Thyroid gland (tissue), 4 donors: Measurements from ENCODE around the gene ARFGAP2. TPM values are rescaled to one million over a fixed set of nuclear protein-coding genes. Genes with fewer than 3 reads are reported as not detected.
"Not testable (repeated sequence)": the region's sequence is repeated elsewhere in the genome, so short reads cannot be mapped to it uniquely, and the experiment has no call there.

Experiments
- DNase-seq, 2 donors: peaks; one replicate each; pipeline ENCODE4 v3.0.0-alpha.2; 2019
- H3K27ac ChIP-seq, 3 donors: fragments of 200-600 bp; sonication (generic); 1 replicate in 2 of 3; 2 replicates in 1 of 3; pipeline ENCODE4 v1.5.1; 2016 to 2019; ENCODE audit warnings: mild to moderate bottlenecking in 1 of 3, moderate library complexity in 1 of 3
- H3K27me3 ChIP-seq: fragments of 200-600 bp; sonication (generic); one replicate; pipeline ENCODE4 v1.5.1; 2019
- H3K36me3 ChIP-seq, 2 donors: fragments of 200-600 bp; sonication (generic); one replicate each; pipeline ENCODE4 v1.5.1; 2016 to 2019
- H3K4me1 ChIP-seq, 2 donors: fragments of 200-600 bp; sonication (generic); one replicate each; pipeline ENCODE4 v1.5.1; 2017 to 2019
- H3K4me3 ChIP-seq, 3 donors: fragments of 200-600 bp; sonication (generic); replicated peaks in 1 of 3; 1 replicate in 2 of 3; 2 replicates in 1 of 3; pipeline ENCODE4 v1.5.1; 2016; ENCODE audit warnings: mild to moderate bottlenecking in 1 of 3
- H3K9me3 ChIP-seq: fragments of 200-600 bp; sonication (generic); one replicate; pipeline ENCODE4 v1.5.1; 2017
- CTCF ChIP-seq, 6 experiments: fragments of 200-600 bp in 3 of 6; fragments of 450-650 bp in 3 of 6; sonication (generic) in 3 of 6; IDR thresholded peaks; one replicate each; pipeline ENCODE4 v1.5.1; 2016 to 2019; ENCODE audit warnings: antibody characterized with exemption in 6 of 6, mild to moderate bottlenecking in 2 of 6, inconsistent platforms in 1 of 6, moderate library complexity in 1 of 6
- POLR2A ChIP-seq, 2 donors: fragments of 450-650 bp; IDR thresholded peaks; one replicate each; pipeline ENCODE4 v1.6.1; 2017; ENCODE audit warnings: antibody characterized with exemption in 2 of 2, mild to moderate bottlenecking in 2 of 2, moderate library complexity in 1 of 2
- WGBS, 2 donors: methylation state at CpG; one replicate each; pipeline ENCODE4 v1.1.5; 2017; 5-methylcytosine and 5-hydroxymethylcytosine counted together
- intact Hi-C: fragments of 100-400 bp; cut with DNase I; formaldehyde crosslinking; loops from one replicate; pipeline ENCODE4 v1.15.1; 2023
- total RNA-seq, 4 donors: library from RNA; depleted of rRNA; stranded (reverse); fragments of >200 nt; gene quantifications; one replicate each; pipeline ENCODE4 v1.2.3, GENCODE V29; 2016

ARFGAP2 gene
- total RNA-seq, 4 donors from 2014 or later, result 145 to 194 (median 160) TPM

GRCh38 chr11:47208628-47209027, 31.9 kb upstream of the ARFGAP2 start:
- H3K4me3 ChIP-seq, result no peak overlapping the region
- WGBS, 2 donors, result 83 to 91% methylated on average over 5 of the region's 5 CpGs
- no peak for DNase-seq
- intact Hi-C loops, result no loop called here
- H3K9me3 ChIP-seq, result no peaks in the 10 kb centered on the region
- H3K4me1 ChIP-seq, result no peaks in the 10 kb centered on the region
- H3K27me3 ChIP-seq, result no peaks in the 10 kb centered on the region
- no peaks in the 10 kb centered on the region for H3K36me3 ChIP-seq
- H3K27ac ChIP-seq, result no peak overlapping the region
- TF ChIP-seq CTCF (IDR thresholded peaks at IDR 0.05), result no peak
- no peak for TF ChIP-seq POLR2A (IDR thresholded peaks at IDR 0.05)

GRCh38 chr11:47208008-47208552, 31.4 kb upstream of the ARFGAP2 start:
- DNase-seq, H3K4me1 ChIP-seq, H3K36me3 ChIP-seq, H3K27me3 ChIP-seq, H3K4me3 ChIP-seq, H3K27ac ChIP-seq, H3K9me3 ChIP-seq, intact Hi-C loops: not testable (repeated sequence)
- 91 to 93% methylated on average over 13 of the region's 13 CpGs for WGBS, 2 donors

- Histone ChIP-seq H3K27me3 (no peaks in the 10 kb centered on the region), H3K4me1 (no peaks in the 10 kb centered on the region), H3K36me3 (no peaks in the 10 kb centered on the region), H3K27ac (no peak overlapping the region), H3K9me3 (no peaks in the 10 kb centered on the region), H3K4me3 (no peak overlapping the region)
- TF ChIP-seq CTCF (IDR thresholded peaks at IDR 0.05) (no peak), POLR2A (IDR thresholded peaks at IDR 0.05) (no peak)
- intact Hi-C loops, result no loop called here
- WGBS, 2 donors, result 81 to 88% methylated on average over 6 of the region's 6 CpGs
- DNase-seq, result no peak
These were observed 30.8 kb upstream of the ARFGAP2 start for GRCh38 chr11:47207459-47207858.

GRCh38 chr11:47206577-47206976, 29.9 kb upstream of the ARFGAP2 start:
- H3K4me3 ChIP-seq, H3K27me3 ChIP-seq, H3K36me3 ChIP-seq, H3K9me3 ChIP-seq, H3K4me1 ChIP-seq, H3K27ac ChIP-seq, DNase-seq, intact Hi-C loops: not testable (repeated sequence)
- WGBS, 2 donors, result 88% methylated on average over 5 of the region's 5 CpGs

DNA sequence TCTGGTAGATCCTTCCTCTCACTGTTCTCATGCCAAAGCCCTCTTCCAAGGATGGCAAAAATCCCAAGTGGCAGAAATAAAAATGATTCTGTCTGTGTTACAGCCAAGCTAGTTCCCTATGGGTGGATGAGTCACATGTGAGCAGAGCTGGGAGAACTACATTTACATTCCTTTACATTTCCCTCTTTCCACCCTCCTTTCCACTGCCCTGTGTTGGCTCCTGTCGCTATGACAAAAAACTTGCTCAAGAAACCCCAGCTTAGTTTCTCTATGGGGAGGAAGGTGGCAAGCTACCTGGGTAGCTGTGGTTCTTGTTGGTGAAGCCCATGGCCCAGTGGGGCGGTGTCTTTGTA, 27.9 kb upstream of the ARFGAP2 start:
- intact Hi-C loops, result no loop called here
- Histone ChIP-seq H3K36me3 (no peaks in the 10 kb centered on the region), H3K9me3 (no peaks in the 10 kb centered on the region), H3K27me3 (no peaks in the 10 kb centered on the region), H3K4me1 (no peaks in the 10 kb centered on the region), H3K4me3 (no peak overlapping the region), H3K27ac (no peak overlapping the region)
- no peak for TF ChIP-seq CTCF (IDR thresholded peaks at IDR 0.05)
- TF ChIP-seq POLR2A (IDR thresholded peaks at IDR 0.05), result no peak
- 73 to 79% methylated on average over 2 of the region's 2 CpGs for WGBS, 2 donors
- no peak for DNase-seq

DNA sequence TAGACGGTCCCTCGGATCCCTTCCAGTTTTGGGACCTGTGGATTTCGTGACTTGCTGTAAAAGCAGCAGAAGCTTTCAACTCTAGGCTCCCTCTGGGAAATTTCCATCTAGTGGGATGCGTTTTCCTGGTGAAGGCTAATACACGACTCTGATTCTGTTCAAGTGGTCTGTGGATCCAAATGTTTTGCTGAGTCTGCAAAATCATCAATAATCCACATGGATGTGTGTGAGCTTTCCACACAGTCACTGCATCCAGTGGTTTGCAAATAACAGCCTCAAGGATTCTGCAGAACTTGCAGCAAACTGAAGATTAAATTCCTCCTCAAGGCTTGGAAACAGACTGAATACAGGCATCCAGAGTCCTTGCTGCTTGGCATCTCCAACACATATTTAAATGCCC, 25.9 kb upstream of the ARFGAP2 start:
- no peaks in the 10 kb centered on the region for H3K27me3 ChIP-seq

More for the DNA sequence above, 25.9 kb upstream of the ARFGAP2 start:
- Histone ChIP-seq H3K36me3 (no peaks in the 10 kb centered on the region), H3K4me1 (no peaks in the 10 kb centered on the region), H3K9me3 (no peaks in the 10 kb centered on the region), H3K4me3 (no peak overlapping the region), H3K27ac (no peak overlapping the region)
- DNase-seq, result no peak
- intact Hi-C loops, result no loop called here
- 79 to 89% methylated on average over 5 of the region's 5 CpGs for whole genome bisulfite sequencing, 2 donors
- TF ChIP-seq CTCF (IDR thresholded peaks at IDR 0.05), result no peak
